PC-3 (cell line): ENCODE measurements around the gene SHE. TPM values are rescaled to one million over a fixed set of nuclear protein-coding genes. Genes with fewer than 3 reads are reported as not detected.

ENCODE experiments used
- ATAC-seq: fragments of 200-7000 bp; cut with Tn5 transposase; 2 replicates; pipeline ENCODE4 v1.9.1; 2020; ENCODE audit warnings: mild to moderate bottlenecking, moderate library complexity
- BruUV-seq: library from RNA; stranded (reverse); fragments of 400-500 nt; replicated peaks from 2 replicates; lab custom pipeline; 2021; lab: Mats Ljungman, UMichigan
- CTCF ChIA-PET: fragments of 300-600 bp; sonication (Branson Sonifier 250); formaldehyde crosslinking; loops from one replicate; lab custom pipeline; 2022; ENCODE audit warnings: antibody characterized with exemption; lab: Charles Lee
- POLR2A ChIA-PET: fragments of 300-600 bp; sonication (Branson Sonifier 250); formaldehyde crosslinking; loops from one replicate; lab custom pipeline; 2022; ENCODE audit warnings: antibody characterized with exemption; ENCODE audit not compliant: unreplicated experiment; lab: Charles Lee
- DNase-seq: peaks from one replicate; pipeline ENCODE4 v3.0.0-alpha.2; 2015
- H2AFZ ChIP-seq: fragments of 300-600 bp; sonication (generic); 2 replicates; pipeline ENCODE4 v1.6.0; 2016; ENCODE audit warnings: antibody characterized with exemption, low read length
- H3F3A ChIP-seq: fragments of 300-600 bp; sonication (generic); one replicate; pipeline ENCODE4 v1.6.0; 2017; ENCODE audit warnings: antibody characterized with exemption, low read length, control low read depth, mild to moderate bottlenecking; ENCODE audit not compliant: unreplicated experiment
- H3K27ac ChIP-seq: fragments of 300-600 bp; sonication (generic); 2 replicates; pipeline ENCODE4 v1.5.1; 2016; ENCODE audit warnings: mild to moderate bottlenecking, low read length
- H3K27me3 ChIP-seq: fragments of 300-600 bp; sonication (generic); 2 replicates; pipeline ENCODE4 v1.6.1; 2016; ENCODE audit warnings: low read length, mixed read lengths
- H3K36me3 ChIP-seq: fragments of 300-600 bp; sonication (generic); 2 replicates; pipeline ENCODE4 v1.6.1; 2016; ENCODE audit warnings: low read depth, mixed run types, low read length, mixed read lengths
- H3K4me1 ChIP-seq: fragments of 300-600 bp; sonication (generic); 2 replicates; pipeline ENCODE4 v1.5.1; 2016; ENCODE audit warnings: low read length; ENCODE audit not compliant: insufficient read depth
- H3K4me2 ChIP-seq: fragments of 300-600 bp; sonication (generic); 2 replicates; pipeline ENCODE4 v1.6.0; 2016; ENCODE audit warnings: low read length
- H3K4me3 ChIP-seq: fragments of 300-600 bp; sonication (generic); 2 replicates; pipeline ENCODE4 v1.5.1; 2016; ENCODE audit warnings: mild to moderate bottlenecking, low read length, mixed read lengths
- H3K79me2 ChIP-seq: fragments of 300-600 bp; sonication (generic); 2 replicates; pipeline ENCODE4 v1.6.1; 2017; ENCODE audit warnings: low read length, mixed read lengths
- H3K9ac ChIP-seq: fragments of 300-600 bp; sonication (generic); 2 replicates; pipeline ENCODE4 v1.6.0; 2016; ENCODE audit warnings: mild to moderate bottlenecking, low read length
- H3K9me2 ChIP-seq: fragments of 300-600 bp; sonication (generic); replicated peaks from 2 replicates; pipeline ENCODE4 v1.6.1; 2016; ENCODE audit warnings: mixed run types, low read length, mixed read lengths
- H3K9me3 ChIP-seq: fragments of 300-600 bp; sonication (generic); 2 replicates; pipeline ENCODE4 v1.6.1; 2016; ENCODE audit warnings: low read length, mixed read lengths
- H4K20me1 ChIP-seq: fragments of 300-600 bp; sonication (generic); 2 replicates; pipeline ENCODE4 v1.6.1; 2016; ENCODE audit warnings: low read length, mixed read lengths
- EZH2 ChIP-seq: fragments of 300-600 bp; sonication (generic); IDR thresholded peaks from one replicate; pipeline ENCODE4 v1.6.1; 2017; ENCODE audit warnings: antibody characterized with exemption, mild to moderate bottlenecking, low read length; ENCODE audit not compliant: unreplicated experiment
- EZH2phosphoT487 ChIP-seq: fragments of 300-600 bp; sonication (generic); IDR thresholded peaks from 2 replicates; pipeline ENCODE4 v1.6.1; 2018; ENCODE audit warnings: mild to moderate bottlenecking, antibody characterized with exemption, low read length, borderline replicate concordance
- intact Hi-C: fragments of 100-400 bp; cut with micrococcal nuclease; formaldehyde crosslinking; loops from 2 replicates; pipeline ENCODE4 v1.9.0; 2023
- total RNA-seq: library from RNA; depleted of rRNA; stranded (reverse); fragments of >200 nt; gene quantifications from 2 replicates; pipeline ENCODE4 v1.2.3, GENCODE V29; 2014
- TF ChIP-seq, protein P1 (sequence below): fragments of 300-600 bp; sonication (generic); conservative IDR thresholded peaks from 2 replicates; pipeline ENCODE4 v1.5.1; 2017; ENCODE audit warnings: antibody characterized with exemption, low read depth, mild to moderate bottlenecking, low read length

SHE gene
- total RNA-seq, 1 experiment from 2014 or later, result not detected

DNA sequence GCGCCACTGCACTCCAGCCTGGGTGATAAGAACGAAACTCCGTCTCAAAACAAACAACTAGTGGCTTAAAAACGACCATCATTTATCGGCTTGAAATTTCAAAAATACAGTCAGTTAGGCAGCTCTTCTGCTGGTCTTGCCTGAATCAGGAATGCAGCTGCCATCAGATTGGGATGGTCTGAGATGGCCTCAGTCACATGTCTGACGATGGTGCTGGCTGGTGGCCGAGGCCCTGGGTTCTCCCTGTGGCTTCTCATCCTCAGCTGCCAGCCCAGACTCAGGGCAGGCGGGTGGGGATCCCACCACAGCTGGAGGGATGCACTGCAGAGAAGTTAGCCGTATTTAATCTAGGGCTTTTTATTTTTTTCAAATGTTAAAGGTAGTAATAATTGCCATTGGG is 65.8 kb downstream of the SHE start:
- POLR2A ChIA-PET, result no interaction called here
- Histone ChIP-seq H3K4me2 (no peak overlapping the region), H3K4me3 (no peak overlapping the region), H3K27me3 (no peaks in the 10 kb centered on the region), H3K36me3 (0 out of 2 replicates have a peak, but pooled peaks cover 3% of the 10 kb centered on the region), H3K9ac (no peak overlapping the region), H3K9me2 (no peaks in the 10 kb centered on the region), H3K9me3 (no peaks in the 10 kb centered on the region), H3K79me2 (no peaks in the 10 kb centered on the region), H3K4me1 (peaks cover 25% of the 10 kb centered on the region), H3K27ac (no peak overlapping the region), H2AFZ (no peak overlapping the region), H4K20me1 (no peaks in the 10 kb centered on the region), H3F3A (peaks cover 7% of the 10 kb centered on the region)
- CTCF ChIA-PET, result no interaction called here
- ATAC-seq (no peak), DNase-seq (no peak)
- no TSS peak for BruUV-seq
- TF ChIP-seq EZH2 (no peak), EZH2phosphoT487 (no peak)
- TF ChIP-seq, protein P1, sequence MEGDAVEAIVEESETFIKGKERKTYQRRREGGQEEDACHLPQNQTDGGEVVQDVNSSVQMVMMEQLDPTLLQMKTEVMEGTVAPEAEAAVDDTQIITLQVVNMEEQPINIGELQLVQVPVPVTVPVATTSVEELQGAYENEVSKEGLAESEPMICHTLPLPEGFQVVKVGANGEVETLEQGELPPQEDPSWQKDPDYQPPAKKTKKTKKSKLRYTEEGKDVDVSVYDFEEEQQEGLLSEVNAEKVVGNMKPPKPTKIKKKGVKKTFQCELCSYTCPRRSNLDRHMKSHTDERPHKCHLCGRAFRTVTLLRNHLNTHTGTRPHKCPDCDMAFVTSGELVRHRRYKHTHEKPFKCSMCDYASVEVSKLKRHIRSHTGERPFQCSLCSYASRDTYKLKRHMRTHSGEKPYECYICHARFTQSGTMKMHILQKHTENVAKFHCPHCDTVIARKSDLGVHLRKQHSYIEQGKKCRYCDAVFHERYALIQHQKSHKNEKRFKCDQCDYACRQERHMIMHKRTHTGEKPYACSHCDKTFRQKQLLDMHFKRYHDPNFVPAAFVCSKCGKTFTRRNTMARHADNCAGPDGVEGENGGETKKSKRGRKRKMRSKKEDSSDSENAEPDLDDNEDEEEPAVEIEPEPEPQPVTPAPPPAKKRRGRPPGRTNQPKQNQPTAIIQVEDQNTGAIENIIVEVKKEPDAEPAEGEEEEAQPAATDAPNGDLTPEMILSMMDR, result no peak
- intact Hi-C loops, result no loop called here

DNA sequence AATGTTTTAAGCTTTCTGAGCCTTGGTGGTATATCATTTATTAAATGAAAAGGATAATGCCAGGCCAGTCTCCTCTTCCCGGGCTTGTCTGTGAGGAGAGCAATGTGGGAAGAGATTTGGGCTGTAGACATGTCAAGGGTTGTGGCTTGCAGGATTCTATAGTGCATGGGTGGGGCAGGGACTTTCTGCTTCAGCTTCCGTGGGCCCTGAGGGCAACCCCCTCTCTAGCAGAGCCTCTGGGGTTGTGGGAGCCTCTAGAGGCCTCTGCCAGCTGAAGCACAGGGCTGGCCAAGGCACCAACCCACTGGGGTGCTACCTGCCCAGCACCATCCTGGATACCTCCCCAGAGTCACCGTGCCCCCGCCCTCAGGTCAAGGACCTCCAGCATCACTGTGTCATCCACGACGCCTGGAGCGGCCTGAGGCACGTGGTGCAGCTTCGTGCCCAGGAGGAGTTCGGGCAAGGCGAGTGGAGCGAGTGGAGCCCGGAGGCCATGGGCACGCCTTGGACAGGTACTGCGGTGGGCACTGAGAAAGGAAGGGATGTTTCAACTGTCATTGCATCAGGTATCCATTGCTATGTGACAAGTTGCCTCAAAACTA is 66.5 kb downstream of the SHE start:
- H3K4me2 ChIP-seq, result no peak overlapping the region
- no peaks in the 10 kb centered on the region for H3K9me2 ChIP-seq
- H3K79me2 ChIP-seq, result no peaks in the 10 kb centered on the region
- 0 out of 2 replicates have a peak, but pooled peaks cover 3% of the 10 kb centered on the region for H3K36me3 ChIP-seq
- ChIA-PET CTCF (no interaction called here), POLR2A (no interaction called here)
- no peak overlapping the region for H3K9ac ChIP-seq
- no peaks in the 10 kb centered on the region for H4K20me1 ChIP-seq
- intact Hi-C loops, result no loop called here
- H3K4me1 ChIP-seq, result peaks cover 32% of the 10 kb centered on the region
- DNase-seq (no peak), ATAC-seq (no peak)
- no peaks in the 10 kb centered on the region for H3K9me3 ChIP-seq
- H2AFZ ChIP-seq, result no peak overlapping the region
- H3K4me3 ChIP-seq, result no peak overlapping the region
- no TSS peak for BruUV-seq
- peaks cover 7% of the 10 kb centered on the region for H3F3A ChIP-seq
- H3K27me3 ChIP-seq, result no peaks in the 10 kb centered on the region
- no peak overlapping the region for H3K27ac ChIP-seq
- TF ChIP-seq, protein P1, result no peak
- no peak for TF ChIP-seq EZH2
- no peak for TF ChIP-seq EZH2phosphoT487

GRCh38 chr1:154434346-154435085 is 67.7 kb downstream of the SHE start:
- intact Hi-C loops, result no loop called here
- Histone ChIP-seq H3K9me2 (no peaks in the 10 kb centered on the region), H3K4me2 (no peak overlapping the region), H3F3A (peaks cover 7% of the 10 kb centered on the region), H3K27ac (no peak overlapping the region), H3K9ac (no peak overlapping the region), H2AFZ (no peak overlapping the region), H3K36me3 (0 out of 2 replicates have a peak, but pooled peaks cover 3% of the 10 kb centered on the region), H3K9me3 (no peaks in the 10 kb centered on the region), H3K4me3 (no peak overlapping the region), H4K20me1 (no peaks in the 10 kb centered on the region), H3K79me2 (no peaks in the 10 kb centered on the region), H3K4me1 (peaks cover 34% of the 10 kb centered on the region), H3K27me3 (no peaks in the 10 kb centered on the region)
- ChIA-PET CTCF (no interaction called here), POLR2A (no interaction called here)
- TF ChIP-seq, protein P1, result no peak
- TF ChIP-seq EZH2 (no peak), EZH2phosphoT487 (no peak)
- DNase-seq (no peak), ATAC-seq (no peak)
- BruUV-seq, result no TSS peak
